K562 (cell line): Measurements from ENCODE around the gene DAPK3. TPM values are rescaled to one million over a fixed set of nuclear protein-coding genes. Genes with fewer than 3 reads are reported as not detected.

Experiments used
- KDM2B ChIP-seq: fragments of 250-450 bp; sonication (Bioruptor Pico); IDR thresholded peaks from 2 replicates; pipeline ENCODE4 v1.8.0; 2021; ENCODE audit warnings: mild to moderate bottlenecking, moderate library complexity
- MCM3 ChIP-seq: fragments of 450-650 bp; IDR thresholded peaks from 2 replicates; pipeline ENCODE4 v1.6.1; 2016
- MECOM ChIP-seq: fragments of 250-450 bp; sonication (Bioruptor Pico); IDR thresholded peaks from 2 replicates; pipeline ENCODE4 v1.8.0; 2022; ENCODE audit warnings: inconsistent platforms
- PCBP2 ChIP-seq: fragments of 200-400 bp; formaldehyde crosslinking; IDR thresholded peaks from 2 replicates; pipeline ENCODE4 v1.6.1; 2018; ENCODE audit warnings: low read length, low read depth, mild to moderate bottlenecking, moderate library complexity; ENCODE audit not compliant: poor library complexity, severe bottlenecking
- polyA plus RNA-seq, 8 experiments: library from polyadenylated mRNA; depleted of rRNA in 4 of 8; stranded (reverse) in 5 of 8; unstranded in 3 of 8; fragments of >200 nt; fragmentation: Nextera tagmentation in 2 of 8; fragmentation: Illumina TruSeq in 1 of 8; extraction: Ambion mirVana in 2 of 8; extraction: Trizol in 1 of 8; gene quantifications; 2 replicates each; pipeline versions ENCODE4 v1.2.1 to v1.2.3, GENCODE V29; 2011 to 2014; ENCODE audit warnings: inconsistent platforms in 1 of 8, missing spikeins in 1 of 8
- total RNA-seq, 7 experiments: library from RNA; depleted of rRNA in 6 of 7; stranded (reverse); fragments of >200 nt in 6 of 7; fragmentation: Illumina TruSeq in 2 of 7; extraction: Trizol in 2 of 7; gene quantifications; 2 replicates each; pipeline versions ENCODE4 v1.2.1 to v1.2.3, GENCODE V29; 2011 to 2021; ENCODE audit warnings: low replicate concordance in 1 of 7
- TF ChIP-seq, protein P1 (sequence below), 3 experiments: fragments of 200-800 bp in 1 of 3; fragments of 250-450 bp in 1 of 3; fragments of 450-650 bp in 1 of 3; sonication (Bioruptor Pico) in 1 of 3; sonication (Bioruptor generic) in 1 of 3; formaldehyde crosslinking in 1 of 3; IDR thresholded peaks; 2 replicates each; pipeline versions ENCODE4 v1.6.1 to v1.8.0; 2016 to 2022; ENCODE audit warnings: mild to moderate bottlenecking in 2 of 3, missing genetic modification characterization in 2 of 3, missing compliant biosample characterization in 1 of 3, moderate library complexity in 1 of 3
- TF ChIP-seq, protein P2 (sequence below): fragments of 450-650 bp; formaldehyde crosslinking; IDR thresholded peaks from 2 replicates; pipeline ENCODE4 v1.4.0; 2020; ENCODE audit warnings: mild to moderate bottlenecking
- TF ChIP-seq, protein P3 (sequence below): fragments of 450-650 bp; formaldehyde crosslinking; IDR thresholded peaks from 2 replicates; pipeline ENCODE4 v1.4.0; 2022; ENCODE audit warnings: mild to moderate bottlenecking, moderate library complexity
- TF ChIP-seq, protein P4 (sequence below), 2 experiments: fragments of 450-650 bp in 1 of 2; sonication (generic) in 1 of 2; formaldehyde crosslinking in 1 of 2; IDR thresholded peaks; 2 replicates each; pipeline versions ENCODE4 v1.7.1 to v1.9.0; 2016 to 2022; ENCODE audit warnings: inconsistent platforms in 1 of 2, mild to moderate bottlenecking in 1 of 2, missing genetic modification reagents in 1 of 2

Gene DAPK3
- total and polyA plus RNA-seq, 9 of the 15 experiments (the other 6 are each of a cell fraction or from before 2014, with no cell fraction given): 0.14 to 63.4 (median 25.0) TPM

DNA sequence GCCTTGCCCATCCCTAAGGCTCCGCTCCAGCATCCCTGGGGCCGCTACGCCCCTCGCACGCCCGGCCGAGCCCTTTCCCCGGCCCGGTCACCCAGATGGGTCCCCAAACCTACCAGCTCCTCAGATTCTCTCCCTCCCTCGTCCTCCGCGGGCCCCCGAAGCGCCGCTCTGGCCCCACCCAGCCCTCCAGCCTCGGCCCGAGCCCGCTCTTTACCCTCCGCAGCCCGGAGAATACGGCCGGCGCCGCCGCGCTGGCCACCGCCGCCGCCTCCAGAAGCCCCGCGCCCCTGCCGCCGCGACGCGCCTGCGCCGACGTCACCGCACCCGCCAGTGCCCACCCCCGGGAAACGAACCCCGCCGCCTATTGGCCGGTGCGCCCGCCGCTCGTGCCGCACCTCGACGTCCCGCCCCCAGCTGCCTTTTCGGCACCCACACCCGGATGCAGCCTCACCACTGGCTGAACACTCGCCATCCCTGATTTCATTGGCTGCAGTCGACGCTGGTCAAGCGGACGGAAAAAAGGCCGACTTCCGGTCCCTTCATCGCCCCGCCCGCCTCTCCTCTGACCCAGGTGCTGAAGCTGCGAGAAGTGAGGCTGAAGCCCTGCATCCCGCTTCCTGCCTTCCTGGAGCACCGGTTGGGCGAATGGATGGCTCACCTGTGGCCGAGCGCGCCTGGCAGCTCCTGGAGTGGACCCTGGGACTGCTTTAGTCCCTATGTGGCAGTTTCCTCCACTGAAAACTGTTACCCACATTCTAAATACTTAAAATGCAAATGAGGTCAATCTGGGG lies at the start of gene DAPK3 (continued):
- TF ChIP-seq, protein P1, sequence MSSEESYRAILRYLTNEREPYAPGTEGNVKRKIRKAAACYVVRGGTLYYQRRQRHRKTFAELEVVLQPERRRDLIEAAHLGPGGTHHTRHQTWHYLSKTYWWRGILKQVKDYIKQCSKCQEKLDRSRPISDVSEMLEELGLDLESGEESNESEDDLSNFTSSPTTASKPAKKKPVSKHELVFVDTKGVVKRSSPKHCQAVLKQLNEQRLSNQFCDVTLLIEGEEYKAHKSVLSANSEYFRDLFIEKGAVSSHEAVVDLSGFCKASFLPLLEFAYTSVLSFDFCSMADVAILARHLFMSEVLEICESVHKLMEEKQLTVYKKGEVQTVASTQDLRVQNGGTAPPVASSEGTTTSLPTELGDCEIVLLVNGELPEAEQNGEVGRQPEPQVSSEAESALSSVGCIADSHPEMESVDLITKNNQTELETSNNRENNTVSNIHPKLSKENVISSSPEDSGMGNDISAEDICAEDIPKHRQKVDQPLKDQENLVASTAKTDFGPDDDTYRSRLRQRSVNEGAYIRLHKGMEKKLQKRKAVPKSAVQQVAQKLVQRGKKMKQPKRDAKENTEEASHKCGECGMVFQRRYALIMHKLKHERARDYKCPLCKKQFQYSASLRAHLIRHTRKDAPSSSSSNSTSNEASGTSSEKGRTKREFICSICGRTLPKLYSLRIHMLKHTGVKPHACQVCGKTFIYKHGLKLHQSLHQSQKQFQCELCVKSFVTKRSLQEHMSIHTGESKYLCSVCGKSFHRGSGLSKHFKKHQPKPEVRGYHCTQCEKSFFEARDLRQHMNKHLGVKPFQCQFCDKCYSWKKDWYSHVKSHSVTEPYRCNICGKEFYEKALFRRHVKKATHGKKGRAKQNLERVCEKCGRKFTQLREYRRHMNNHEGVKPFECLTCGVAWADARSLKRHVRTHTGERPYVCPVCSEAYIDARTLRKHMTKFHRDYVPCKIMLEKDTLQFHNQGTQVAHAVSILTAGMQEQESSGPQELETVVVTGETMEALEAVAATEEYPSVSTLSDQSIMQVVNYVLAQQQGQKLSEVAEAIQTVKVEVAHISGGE (CRISPR knock-in tag; IDR thresholded peaks at IDR 0.05): no peak
- TF ChIP-seq PCBP2 (no peak), MCM3 (no peak), MECOM (no peak), KDM2B (0 out of 2 replicates have a peak, but pooled peaks have one; percentile 56)
- TF ChIP-seq, protein P2, sequence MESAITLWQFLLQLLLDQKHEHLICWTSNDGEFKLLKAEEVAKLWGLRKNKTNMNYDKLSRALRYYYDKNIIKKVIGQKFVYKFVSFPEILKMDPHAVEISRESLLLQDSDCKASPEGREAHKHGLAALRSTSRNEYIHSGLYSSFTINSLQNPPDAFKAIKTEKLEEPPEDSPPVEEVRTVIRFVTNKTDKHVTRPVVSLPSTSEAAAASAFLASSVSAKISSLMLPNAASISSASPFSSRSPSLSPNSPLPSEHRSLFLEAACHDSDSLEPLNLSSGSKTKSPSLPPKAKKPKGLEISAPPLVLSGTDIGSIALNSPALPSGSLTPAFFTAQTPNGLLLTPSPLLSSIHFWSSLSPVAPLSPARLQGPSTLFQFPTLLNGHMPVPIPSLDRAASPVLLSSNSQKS (CRISPR knock-in tag): no peak
- TF ChIP-seq, protein P3, sequence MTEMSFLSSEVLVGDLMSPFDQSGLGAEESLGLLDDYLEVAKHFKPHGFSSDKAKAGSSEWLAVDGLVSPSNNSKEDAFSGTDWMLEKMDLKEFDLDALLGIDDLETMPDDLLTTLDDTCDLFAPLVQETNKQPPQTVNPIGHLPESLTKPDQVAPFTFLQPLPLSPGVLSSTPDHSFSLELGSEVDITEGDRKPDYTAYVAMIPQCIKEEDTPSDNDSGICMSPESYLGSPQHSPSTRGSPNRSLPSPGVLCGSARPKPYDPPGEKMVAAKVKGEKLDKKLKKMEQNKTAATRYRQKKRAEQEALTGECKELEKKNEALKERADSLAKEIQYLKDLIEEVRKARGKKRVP: no peak
- TF ChIP-seq, protein P4, sequence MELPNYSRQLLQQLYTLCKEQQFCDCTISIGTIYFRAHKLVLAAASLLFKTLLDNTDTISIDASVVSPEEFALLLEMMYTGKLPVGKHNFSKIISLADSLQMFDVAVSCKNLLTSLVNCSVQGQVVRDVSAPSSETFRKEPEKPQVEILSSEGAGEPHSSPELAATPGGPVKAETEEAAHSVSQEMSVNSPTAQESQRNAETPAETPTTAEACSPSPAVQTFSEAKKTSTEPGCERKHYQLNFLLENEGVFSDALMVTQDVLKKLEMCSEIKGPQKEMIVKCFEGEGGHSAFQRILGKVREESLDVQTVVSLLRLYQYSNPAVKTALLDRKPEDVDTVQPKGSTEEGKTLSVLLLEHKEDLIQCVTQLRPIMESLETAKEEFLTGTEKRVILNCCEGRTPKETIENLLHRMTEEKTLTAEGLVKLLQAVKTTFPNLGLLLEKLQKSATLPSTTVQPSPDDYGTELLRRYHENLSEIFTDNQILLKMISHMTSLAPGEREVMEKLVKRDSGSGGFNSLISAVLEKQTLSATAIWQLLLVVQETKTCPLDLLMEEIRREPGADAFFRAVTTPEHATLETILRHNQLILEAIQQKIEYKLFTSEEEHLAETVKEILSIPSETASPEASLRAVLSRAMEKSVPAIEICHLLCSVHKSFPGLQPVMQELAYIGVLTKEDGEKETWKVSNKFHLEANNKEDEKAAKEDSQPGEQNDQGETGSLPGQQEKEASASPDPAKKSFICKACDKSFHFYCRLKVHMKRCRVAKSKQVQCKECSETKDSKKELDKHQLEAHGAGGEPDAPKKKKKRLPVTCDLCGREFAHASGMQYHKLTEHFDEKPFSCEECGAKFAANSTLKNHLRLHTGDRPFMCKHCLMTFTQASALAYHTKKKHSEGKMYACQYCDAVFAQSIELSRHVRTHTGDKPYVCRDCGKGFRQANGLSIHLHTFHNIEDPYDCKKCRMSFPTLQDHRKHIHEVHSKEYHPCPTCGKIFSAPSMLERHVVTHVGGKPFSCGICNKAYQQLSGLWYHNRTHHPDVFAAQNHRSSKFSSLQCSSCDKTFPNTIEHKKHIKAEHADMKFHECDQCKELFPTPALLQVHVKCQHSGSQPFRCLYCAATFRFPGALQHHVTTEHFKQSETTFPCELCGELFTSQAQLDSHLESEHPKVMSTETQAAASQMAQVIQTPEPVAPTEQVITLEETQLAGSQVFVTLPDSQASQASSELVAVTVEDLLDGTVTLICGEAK (IDR thresholded peaks at IDR 0.05): peak; percentile 95
- TF ChIP-seq, protein P4 (CRISPR knock-in tag; IDR thresholded peaks at IDR 0.05): no peak
